ACC112 (cell line): ENCODE measurements around the gene FZD2.
"Not testable (repeated sequence)": the region's sequence is repeated elsewhere in the genome, so short reads cannot be mapped to it uniquely, and the experiment has no call there.

Source experiments
- H2AFZ ChIP-seq: fragments of 200-600 bp; sonication (generic); one replicate; pipeline ENCODE4 v1.6.0; 2017; ENCODE audit warnings: antibody characterized with exemption, low read length; ENCODE audit not compliant: unreplicated experiment
- H3K27ac ChIP-seq: fragments of 200-600 bp; sonication (generic); 2 replicates; pipeline ENCODE4 v1.5.1; 2014; ENCODE audit warnings: low read depth, mild to moderate bottlenecking, antibody characterized with exemption, low read length, moderate library complexity
- H3K27me3 ChIP-seq: fragments of 200-600 bp; sonication (generic); 2 replicates; pipeline ENCODE4 v1.6.1; 2014; ENCODE audit warnings: mild to moderate bottlenecking, antibody characterized with exemption, low read length, moderate library complexity, mixed read lengths; ENCODE audit not compliant: insufficient read depth
- H3K36me3 ChIP-seq: fragments of 200-600 bp; sonication (generic); 2 replicates; pipeline ENCODE4 v1.6.1; 2016; ENCODE audit warnings: mild to moderate bottlenecking, antibody characterized with exemption, low read length, moderate library complexity, mixed read lengths; ENCODE audit not compliant: insufficient read depth
- H3K4me1 ChIP-seq: fragments of 200-600 bp; sonication (generic); one replicate; pipeline ENCODE4 v1.6.1; 2016; ENCODE audit warnings: low read length, mixed read lengths; ENCODE audit not compliant: insufficient read depth, unreplicated experiment, control insufficient read depth
- H3K4me3 ChIP-seq: fragments of 200-600 bp; sonication (generic); 2 replicates; pipeline ENCODE4 v1.5.1; 2014; ENCODE audit warnings: mild to moderate bottlenecking, low read depth, low read length
- H3K79me2 ChIP-seq: fragments of 200-600 bp; sonication (generic); one replicate; pipeline ENCODE4 v1.6.0; 2016; ENCODE audit warnings: low read length; ENCODE audit not compliant: control insufficient read depth, unreplicated experiment, insufficient read depth

The FZD2 gene

GRCh38 chr17:44561237-44561623 is 3.9 kb downstream of the FZD2 start:
- Histone ChIP-seq H3K27ac (no peak overlapping the region), H2AFZ (no peak overlapping the region), H3K79me2 (peaks cover 21% of the 10 kb centered on the region), H3K4me1 (peaks cover 4% of the 10 kb centered on the region), H3K27me3 (no peaks in the 10 kb centered on the region), H3K4me3 (no peak overlapping the region), H3K36me3 (peaks cover 6% of the 10 kb centered on the region; the same call in 1 of the 2 replicates)

- no peaks in the 10 kb centered on the region for H3K36me3 ChIP-seq
- H3K4me3 ChIP-seq, result no peak overlapping the region
- no peaks in the 10 kb centered on the region for H3K27me3 ChIP-seq
- H3K27ac ChIP-seq, result no peak overlapping the region
- no peak overlapping the region for H2AFZ ChIP-seq
- peaks cover 7% of the 10 kb centered on the region for H3K79me2 ChIP-seq
- no peaks in the 10 kb centered on the region for H3K4me1 ChIP-seq
Measured at GRCh38 chr17:44564429-44564828, 7.1 kb downstream of the FZD2 start.

- Histone ChIP-seq H3K27me3 (no peaks in the 10 kb centered on the region), H3K4me1 (no peaks in the 10 kb centered on the region), H3K36me3 (no peaks in the 10 kb centered on the region), H3K27ac (no peak overlapping the region), H2AFZ (no peak overlapping the region), H3K4me3 (no peak overlapping the region), H3K79me2 (no peaks in the 10 kb centered on the region)
Measured at GRCh38 chr17:44565866-44566443, 8.7 kb downstream of the FZD2 start.

- not testable (repeated sequence) for H2AFZ ChIP-seq, H3K4me1 ChIP-seq, H3K27me3 ChIP-seq, H3K79me2 ChIP-seq, H3K27ac ChIP-seq, H3K4me3 ChIP-seq, H3K36me3 ChIP-seq
Measured at GRCh38 chr17:44568311-44568944, 11.1 kb downstream of the FZD2 start.

- H3K27me3 ChIP-seq, result no peaks in the 10 kb centered on the region
- H3K4me3 ChIP-seq, result 0 out of 2 replicates have a peak overlapping the region, but pooled peaks have one; percentile 0
- H3K79me2 ChIP-seq, result no peaks in the 10 kb centered on the region
- H2AFZ ChIP-seq, result no peak overlapping the region
- H3K4me1 ChIP-seq, result no peaks in the 10 kb centered on the region
- no peak overlapping the region for H3K27ac ChIP-seq
- H3K36me3 ChIP-seq, result no peaks in the 10 kb centered on the region
Measured at GRCh38 chr17:44568945-44569858, 11.9 kb downstream of the FZD2 start.

GRCh38 chr17:44572801-44573200 is 15.5 kb downstream of the FZD2 start:
- Histone ChIP-seq H3K79me2 (no peaks in the 10 kb centered on the region), H3K36me3 (no peaks in the 10 kb centered on the region), H3K27ac (no peak overlapping the region), H2AFZ (no peak overlapping the region), H3K4me1 (no peaks in the 10 kb centered on the region), H3K27me3 (no peaks in the 10 kb centered on the region), H3K4me3 (no peak overlapping the region)

- Histone ChIP-seq H3K27me3 (0 out of 2 replicates have a peak, but pooled peaks cover 11% of the 10 kb centered on the region), H3K4me3 (no peak overlapping the region), H3K36me3 (no peaks in the 10 kb centered on the region), H3K79me2 (no peaks in the 10 kb centered on the region), H3K4me1 (no peaks in the 10 kb centered on the region), H2AFZ (no peak overlapping the region), H3K27ac (no peak overlapping the region)
Measured at GRCh38 chr17:44575403-44575802, 18.1 kb downstream of the FZD2 start.

- Histone ChIP-seq H3K27ac (no peak overlapping the region), H2AFZ (no peak overlapping the region), H3K4me1 (no peaks in the 10 kb centered on the region)
Measured at GRCh38 chr17:44578947-44579346, 21.7 kb downstream of the FZD2 start.

GRCh38 chr17:44581868-44582267 is 24.6 kb downstream of the FZD2 start:
- Histone ChIP-seq H3K4me3 (no peak overlapping the region), H3K79me2 (no peaks in the 10 kb centered on the region), H3K27ac (no peak overlapping the region), H2AFZ (no peak overlapping the region), H3K27me3 (0 out of 2 replicates have a peak, but pooled peaks cover 11% of the 10 kb centered on the region), H3K36me3 (no peaks in the 10 kb centered on the region), H3K4me1 (peaks cover under 1% of the 10 kb centered on the region)

More at GRCh38 chr17:44578947-44579346, 21.7 kb downstream of the FZD2 start:
- Histone ChIP-seq H3K4me3 (no peak overlapping the region), H3K27me3 (0 out of 2 replicates have a peak, but pooled peaks cover 11% of the 10 kb centered on the region), H3K36me3 (no peaks in the 10 kb centered on the region), H3K79me2 (no peaks in the 10 kb centered on the region)

GRCh38 chr17:44584443-44584842 is 27.2 kb downstream of the FZD2 start:
- Histone ChIP-seq H3K4me3 (no peak overlapping the region), H3K36me3 (no peaks in the 10 kb centered on the region), H3K27me3 (0 out of 2 replicates have a peak, but pooled peaks cover 8% of the 10 kb centered on the region), H3K27ac (no peak overlapping the region), H3K79me2 (no peaks in the 10 kb centered on the region), H3K4me1 (peaks cover 9% of the 10 kb centered on the region), H2AFZ (no peak overlapping the region)
